Ovary (tissue), 9 donors: ENCODE results near the gene VSTM1. TPM values are rescaled to one million over a fixed set of nuclear protein-coding genes. Genes with fewer than 3 reads are reported as not detected.
"Not testable (repeated sequence)": the region's sequence is repeated elsewhere in the genome, so short reads cannot be mapped to it uniquely, and the experiment has no call there.

ENCODE experiments used
- DNase-seq, 5 donors: peaks; one replicate each; pipeline ENCODE4 v3.0.0-alpha.2; 2019 to 2020
- H3K27ac ChIP-seq, 2 donors: fragments of 200-600 bp; one replicate each; pipeline versions ENCODE4 v1.5.1 to v1.8.0; 2019 to 2022
- H3K27me3 ChIP-seq: fragments of 200-600 bp; one replicate; pipeline ENCODE4 v1.8.0; 2022
- H3K36me3 ChIP-seq: fragments of 200-600 bp; sonication (generic); one replicate; pipeline ENCODE4 v1.5.1; 2019
- H3K4me1 ChIP-seq: one replicate; pipeline ENCODE4 v1.8.1; 2013; ENCODE audit warnings: mild to moderate bottlenecking, moderate library complexity; ENCODE audit not compliant: insufficient read depth
- H3K4me3 ChIP-seq: fragments of 200-600 bp; sonication (generic); one replicate; pipeline ENCODE4 v1.5.1; 2017
- H3K9me3 ChIP-seq, 2 donors: fragments of 200-600 bp in 1 of 2; sonication (generic) in 1 of 2; one replicate each; pipeline versions ENCODE4 v1.5.1 to v1.8.1; 2013 to 2019; ENCODE audit warnings: mild to moderate bottlenecking in 1 of 2, moderate library complexity in 1 of 2
- CTCF ChIP-seq, 3 donors: fragments of 450-650 bp in 2 of 3; fragments of 200-600 bp in 1 of 3; IDR thresholded peaks; one replicate each; pipeline versions ENCODE4 v1.5.1 to v1.8.0; 2016 to 2022; ENCODE audit warnings: antibody characterized with exemption in 3 of 3, mild to moderate bottlenecking in 1 of 3
- EP300 ChIP-seq: sonication (generic); formaldehyde crosslinking; IDR thresholded peaks from one replicate; pipeline ENCODE4 v1.6.1; 2017; ENCODE audit warnings: antibody characterized with exemption
- POLR2A ChIP-seq: fragments of 450-650 bp; IDR thresholded peaks from one replicate; pipeline ENCODE4 v1.6.1; 2017; ENCODE audit warnings: antibody characterized with exemption, mild to moderate bottlenecking, moderate library complexity
- WGBS, 3 donors: extraction: QIAGEN DNeasy Blood & Tissue Kit in 1 of 3; methylation state at CpG; one replicate each; pipeline versions ENCODE4 v1.1.5 to v1.1.7; 2013 to 2017; 5-methylcytosine and 5-hydroxymethylcytosine counted together
- intact Hi-C, 4 donors: fragments of 100-400 bp; cut with DNase I; formaldehyde crosslinking; loops; one replicate each; pipeline versions ENCODE4 v1.11.0 to v1.15.1; 2022 to 2023
- polyA plus RNA-seq, 2 donors: library from polyadenylated mRNA; stranded (reverse); fragments of 200-250 nt in 1 of 2; fragments of 350-450 nt in 1 of 2; fragmentation: Illumina TruSeq in 1 of 2; extraction: RNeasy Lipid Tissue Mini Kit (QIAGEN cat#74804) in 1 of 2; gene quantifications; one replicate each; pipeline ENCODE4 v1.2.3, GENCODE V29; 2013 to 2014
- total RNA-seq, 7 donors: library from RNA; depleted of rRNA in 2 of 7; stranded (reverse); fragments of >200 nt in 2 of 7; fragmentation: NEBNext Ultra II Directional in 3 of 7; extraction: Animal tissue kit (Norgen Biotek cat#: 25700) in 3 of 7; gene quantifications; one replicate each; pipeline versions ENCODE4 v1.1.0 to v1.2.4, GENCODE V29; 2016 to 2023
- donor health status: DM: no; HTN: no; CAD: no; lungs with moderate emphysema.
- donor health status: DM: no; HTN: no; CAD: no.
- donor health status: Bipolar disorder and iron deficiency.
- donor health status: DM: yes; HTN: yes; CAD: no.
- donor health status: DM: no; HTN: no; CAD: no.
- donor health status: DM: yes; HTN: yes; CAD: no.

VSTM1 gene
- total and polyA plus RNA-seq, 9 donors: not detected

DNA sequence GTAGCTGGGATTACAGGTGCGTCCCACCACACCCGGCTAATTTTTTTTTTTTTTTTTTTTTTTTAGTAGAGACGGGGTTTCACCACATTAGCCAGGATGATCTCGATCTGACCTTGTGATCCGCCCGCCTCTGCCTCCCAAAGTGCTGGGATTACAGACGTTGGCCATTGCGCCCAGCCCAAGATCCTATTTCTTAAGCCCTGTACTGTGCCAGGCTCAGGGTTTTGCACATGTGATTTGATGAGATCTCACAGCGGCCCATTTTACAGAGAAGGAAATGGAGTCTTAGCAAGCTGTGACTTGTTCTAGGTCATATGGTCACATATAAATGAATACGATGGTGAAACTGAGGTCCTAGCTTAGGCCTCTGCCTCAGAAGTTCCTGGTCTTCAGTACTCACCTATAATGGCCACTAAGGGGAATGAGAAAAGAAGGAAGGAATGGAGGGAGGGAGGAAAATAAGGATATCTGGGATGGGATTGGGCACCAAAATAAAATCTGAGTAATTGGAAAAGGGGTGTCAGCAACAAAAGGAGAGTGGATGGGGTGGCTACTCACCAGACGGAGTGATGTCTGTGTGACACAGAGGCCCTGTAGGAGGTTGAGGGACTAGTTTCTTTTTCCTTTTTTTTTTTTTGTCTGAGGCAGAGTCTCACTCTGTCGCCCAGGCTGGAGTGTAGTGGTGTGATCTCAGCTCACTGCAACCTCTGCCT lies 35.6 kb upstream of the VSTM1 start:
- Histone ChIP-seq H3K4me1 (peaks cover 9% of the 10 kb centered on the region), H3K4me3 (no peak overlapping the region), H3K27me3 (no peaks in the 10 kb centered on the region), H3K27ac (no peak overlapping the region), H3K9me3 (peaks cover 0 to 3% of the 10 kb centered on the region in 2 donors), H3K36me3 (no peaks in the 10 kb centered on the region)
- intact Hi-C loops: no loop called here
- no peak for TF ChIP-seq CTCF (IDR thresholded peaks at IDR 0.05)
- 81 to 87% (median 84%) methylated on average over 12 of the region's 12 CpGs for WGBS, 3 donors
- no peak for DNase-seq

DNA sequence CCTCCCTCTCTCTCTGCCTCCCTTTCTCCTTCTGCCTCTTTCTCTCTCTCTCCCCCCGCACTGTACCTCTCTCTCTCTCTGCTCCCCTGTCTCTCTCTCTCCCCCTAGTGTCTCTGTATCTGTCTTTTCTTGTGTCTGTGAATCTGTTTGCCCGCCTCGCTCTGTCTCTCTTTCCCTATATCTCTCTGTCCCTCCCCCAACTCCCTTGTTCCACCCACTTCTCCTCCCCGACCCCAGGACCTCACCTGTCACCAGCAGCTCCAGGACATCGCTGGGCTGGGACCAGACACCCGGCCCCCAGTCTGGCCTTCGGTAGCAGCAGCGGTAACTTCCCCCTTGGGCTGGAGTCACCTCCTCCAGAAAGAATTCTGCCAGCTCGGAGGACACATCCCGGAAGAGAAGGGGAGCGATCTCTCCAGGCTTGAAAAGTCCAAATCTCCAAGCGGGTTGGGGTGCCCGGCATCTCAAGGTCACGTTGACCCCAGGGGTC lies 33.0 kb upstream of the VSTM1 start:
- DNase-seq: peak in 1 of 5 donors; percentile 42
- no peaks in the 10 kb centered on the region for H3K36me3 ChIP-seq
- WGBS, 3 donors: 3 to 5% (median 4%) methylated on average over 14 of the region's 14 CpGs
- peaks cover 0 to 3% of the 10 kb centered on the region in 2 donors for H3K9me3 ChIP-seq
- no peaks in the 10 kb centered on the region for H3K27me3 ChIP-seq
- intact Hi-C loops: no loop called here
- TF ChIP-seq EP300 (no peak), POLR2A (no peak), CTCF (IDR thresholded peaks at IDR 0.05) (no peak)
- peak overlapping the region in 1 of 2 donors; percentile 63 for H3K27ac ChIP-seq
- H3K4me1 ChIP-seq: peaks cover 7% of the 10 kb centered on the region
- H3K4me3 ChIP-seq: peak overlapping the region; percentile 9

GRCh38 chr19:54095859-54096616 lies 32.3 kb upstream of the VSTM1 start:
- H3K4me1 ChIP-seq, intact Hi-C loops, H3K9me3 ChIP-seq, H3K36me3 ChIP-seq, H3K27me3 ChIP-seq: not testable (repeated sequence)
- Histone ChIP-seq H3K4me3 (peak overlapping the region; percentile 17), H3K27ac (peak overlapping the region in 1 of 2 donors; percentile 63)
- WGBS, 3 donors: 0 to 1% (median 1%) methylated on average over 33 to 46 of the region's 46 CpGs
- peak in 3 of 5 donors; percentile 56 to 71 (median 59) for DNase-seq

DNA sequence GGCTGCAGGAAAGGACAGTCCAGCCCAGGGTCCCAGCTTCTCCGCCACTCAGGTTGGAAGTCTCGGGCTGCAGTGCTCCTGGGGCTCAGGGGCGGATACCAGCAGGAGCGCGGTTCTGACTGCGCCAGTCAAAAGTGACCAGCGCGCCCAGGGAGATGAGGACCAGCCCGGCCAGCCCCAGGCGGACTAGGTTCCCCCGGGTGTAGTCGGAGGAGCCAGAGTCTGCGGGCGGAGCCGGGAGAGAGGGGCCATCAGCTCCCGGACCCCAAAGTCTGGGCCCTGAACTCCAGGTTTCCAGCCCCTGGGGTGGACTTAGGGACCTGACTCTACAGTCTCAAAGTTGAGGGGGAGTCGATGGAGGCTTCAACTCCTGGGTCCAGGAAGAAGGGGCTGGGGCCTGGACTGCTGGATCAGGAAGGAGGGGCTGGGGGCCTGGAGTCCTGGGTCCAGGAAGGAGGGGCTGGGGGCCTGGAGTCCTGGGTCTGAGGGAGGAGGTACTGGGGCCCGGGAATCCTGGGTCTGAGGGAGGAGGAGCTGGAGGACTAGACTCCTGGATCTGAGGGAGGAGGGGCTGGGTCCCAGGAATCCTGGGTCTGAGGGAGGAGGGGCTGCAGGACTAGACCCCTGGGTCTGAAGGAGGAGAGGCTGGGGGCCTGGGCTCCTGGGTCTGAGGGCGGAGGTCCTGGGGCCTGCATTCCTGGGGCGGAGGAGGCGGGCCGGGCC lies 31.6 kb upstream of the VSTM1 start:
- no peak for DNase-seq
- 67 to 71% (median 70%) methylated on average over 22 of the region's 22 CpGs for WGBS, 3 donors
- Histone ChIP-seq H3K4me3 (peak overlapping the region; percentile 17), H3K9me3 (peaks cover 0 to 3% of the 10 kb centered on the region in 2 donors), H3K4me1 (peaks cover 7% of the 10 kb centered on the region), H3K36me3 (no peaks in the 10 kb centered on the region), H3K27me3 (no peaks in the 10 kb centered on the region), H3K27ac (no peak overlapping the region)
- intact Hi-C loops: no loop called here
- no peak for TF ChIP-seq CTCF (IDR thresholded peaks at IDR 0.05)
- TF ChIP-seq EP300: no peak
- TF ChIP-seq POLR2A: no peak
